HG03060 (cell line): ENCODE data around the gene POLN.
"Not testable (repeated sequence)": the region's sequence is repeated elsewhere in the genome, so short reads cannot be mapped to it uniquely, and the experiment has no call there.

Source experiments
- ATAC-seq: cut with Tn5 transposase; IDR thresholded peaks from one replicate; pipeline ENCODE4 v1.9.1; 2021; ENCODE audit warnings: low read depth, moderate number of reproducible peaks; ENCODE audit not compliant: unreplicated experiment

The POLN gene

DNA sequence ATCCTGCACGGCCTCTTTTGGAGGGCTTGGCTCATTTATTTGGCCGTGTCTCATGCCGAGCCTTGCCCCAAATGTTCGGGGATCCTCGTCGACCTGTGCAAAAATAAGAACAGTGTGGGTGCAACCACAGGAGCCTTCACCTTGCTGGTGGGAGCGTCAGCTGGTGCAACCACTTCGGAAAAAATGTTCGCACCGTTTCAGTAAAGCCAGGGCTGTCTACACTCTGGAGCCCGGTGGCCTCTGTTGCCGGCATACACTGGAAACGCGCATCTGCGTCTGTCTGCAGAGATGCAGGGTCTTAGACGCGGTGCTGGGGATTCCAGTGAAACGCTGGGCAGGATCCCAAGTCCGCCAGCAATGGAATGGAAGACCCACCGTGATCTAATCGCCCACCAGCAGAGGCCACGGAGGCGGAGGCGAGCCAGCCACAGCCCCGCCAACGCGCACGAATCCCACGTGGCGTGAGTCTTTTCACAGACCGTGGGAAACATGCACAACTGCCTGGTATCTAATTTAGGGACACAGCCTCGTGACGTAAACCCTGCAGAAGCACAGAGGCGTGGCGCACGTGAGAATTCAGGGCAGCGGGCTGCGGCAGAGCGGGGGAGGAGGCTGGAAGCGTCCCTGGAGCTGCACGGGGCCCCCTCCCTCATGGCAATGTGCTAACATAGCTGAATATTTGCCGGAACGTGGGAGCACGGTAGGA is 33.8 kb upstream of the POLN start:
- ATAC-seq, result no peak

DNA sequence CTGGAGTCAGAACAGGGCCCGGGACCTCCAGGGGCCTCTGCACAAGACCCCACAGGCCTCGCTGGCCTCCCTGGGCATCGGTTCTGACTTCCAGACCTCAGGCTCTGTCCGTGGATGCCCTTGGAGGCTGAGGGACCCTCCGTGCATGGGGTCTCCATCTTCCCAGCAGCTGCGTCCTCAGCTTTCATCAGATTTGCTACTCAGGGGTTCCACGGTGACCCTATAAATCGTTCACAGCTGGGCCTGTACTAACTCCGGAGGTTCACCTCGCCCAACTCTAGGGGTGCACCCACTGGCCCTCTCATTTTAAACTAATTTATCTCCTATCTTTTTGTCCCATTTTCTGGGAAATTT is 33.1 kb upstream of the POLN start:
- ATAC-seq, result not testable (repeated sequence)

DNA sequence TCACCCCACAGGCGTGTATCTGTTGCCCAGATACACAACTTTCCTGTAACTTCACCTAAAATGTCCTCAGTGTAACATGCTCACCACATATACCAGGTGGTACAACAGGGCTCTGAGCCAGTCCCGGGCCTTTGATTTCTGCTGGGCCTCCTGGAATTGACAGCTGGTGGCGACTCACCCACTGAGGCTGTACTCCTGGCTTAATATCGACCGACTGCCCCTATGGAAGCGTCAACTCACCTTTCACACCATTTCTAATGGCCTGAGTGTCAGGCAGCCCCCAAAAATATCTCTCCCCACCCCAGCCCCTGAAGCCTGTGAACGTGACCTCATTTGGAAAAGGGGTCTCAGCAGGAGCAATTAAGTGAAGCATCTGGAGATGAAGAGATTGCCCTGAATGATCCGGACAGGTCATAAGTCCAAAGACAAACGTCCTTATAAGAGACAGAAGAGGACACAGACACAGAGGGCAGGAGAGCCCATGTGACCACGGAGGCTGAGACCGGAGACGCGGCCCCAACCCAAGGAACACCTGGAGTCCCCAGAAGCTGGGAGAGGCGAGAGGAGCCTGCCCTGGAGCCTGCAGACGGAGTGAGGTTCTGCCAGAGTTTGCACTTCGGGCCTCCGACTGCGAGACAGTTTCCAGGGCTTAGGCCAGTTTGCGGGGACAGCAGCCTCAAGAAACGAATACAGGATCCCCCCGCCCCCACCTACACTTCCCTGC is 32.6 kb upstream of the POLN start:
- no peak for ATAC-seq

DNA sequence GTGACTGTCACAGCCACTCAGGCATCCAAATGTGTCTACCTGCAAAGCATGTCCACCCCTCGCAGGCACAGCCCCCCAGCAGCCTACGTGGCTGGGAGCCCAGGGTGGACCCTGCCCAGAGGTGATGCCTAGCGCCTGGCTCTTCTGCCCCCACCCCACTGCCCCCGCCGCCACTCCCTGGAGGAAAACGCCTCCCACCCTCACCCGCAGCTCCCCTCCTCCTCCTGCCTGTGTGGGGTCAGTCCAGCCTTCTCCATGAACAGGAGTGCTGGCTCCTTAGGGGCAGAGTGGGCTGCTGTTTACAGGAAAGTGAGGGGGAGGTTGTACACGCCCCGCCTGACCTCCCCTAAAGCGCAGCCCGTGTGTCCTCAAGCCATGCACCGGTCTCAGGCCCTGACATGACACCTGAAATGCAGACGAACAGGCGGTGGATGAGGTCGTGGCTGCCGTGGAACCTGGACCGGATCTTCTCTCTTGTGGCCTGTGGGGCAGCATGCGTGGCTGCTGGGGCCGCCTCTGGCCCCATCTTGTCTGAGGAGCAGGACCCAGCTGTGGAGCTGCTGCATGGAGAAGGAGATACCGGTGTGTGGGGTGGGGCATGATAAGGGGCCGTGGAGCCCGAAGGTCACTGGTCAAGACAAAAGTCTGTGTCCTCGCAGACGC is 31.9 kb upstream of the POLN start:
- ATAC-seq, result no peak

DNA sequence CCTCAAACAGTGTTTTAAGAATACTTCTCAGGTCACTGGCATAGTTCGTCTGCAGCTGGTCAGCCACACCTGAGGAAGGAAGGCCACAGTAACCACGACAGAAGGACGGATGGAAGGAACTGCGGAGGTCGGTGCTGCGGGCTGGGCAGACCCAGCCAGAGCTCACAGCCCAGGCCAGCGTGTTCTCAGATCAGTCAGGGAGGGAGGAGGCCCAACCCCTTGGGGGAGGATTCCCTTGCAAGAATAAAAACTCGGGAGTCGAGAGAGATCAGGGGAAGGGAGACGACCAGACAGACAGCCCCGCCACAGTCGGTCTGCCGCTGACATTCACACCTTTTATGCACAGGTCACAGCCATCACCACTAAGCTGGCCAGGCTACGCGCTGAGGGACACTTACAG is 31.3 kb upstream of the POLN start:
- ATAC-seq, result no peak

DNA sequence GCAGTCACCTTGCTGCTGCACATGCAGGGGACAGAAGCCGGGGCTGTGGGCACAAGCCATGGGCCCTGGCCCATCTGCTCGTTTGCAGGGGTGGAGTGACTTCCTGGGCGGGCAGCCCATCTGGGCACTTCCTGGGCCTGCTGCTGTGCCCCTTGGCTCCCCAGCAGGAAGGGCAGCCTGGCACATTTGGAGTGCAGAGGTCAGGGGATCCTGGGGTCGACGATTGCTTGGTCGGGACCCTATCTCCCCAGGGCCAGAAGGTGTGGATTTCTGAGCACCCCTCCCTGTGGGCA is 30.9 kb upstream of the POLN start:
- ATAC-seq, result no peak

DNA sequence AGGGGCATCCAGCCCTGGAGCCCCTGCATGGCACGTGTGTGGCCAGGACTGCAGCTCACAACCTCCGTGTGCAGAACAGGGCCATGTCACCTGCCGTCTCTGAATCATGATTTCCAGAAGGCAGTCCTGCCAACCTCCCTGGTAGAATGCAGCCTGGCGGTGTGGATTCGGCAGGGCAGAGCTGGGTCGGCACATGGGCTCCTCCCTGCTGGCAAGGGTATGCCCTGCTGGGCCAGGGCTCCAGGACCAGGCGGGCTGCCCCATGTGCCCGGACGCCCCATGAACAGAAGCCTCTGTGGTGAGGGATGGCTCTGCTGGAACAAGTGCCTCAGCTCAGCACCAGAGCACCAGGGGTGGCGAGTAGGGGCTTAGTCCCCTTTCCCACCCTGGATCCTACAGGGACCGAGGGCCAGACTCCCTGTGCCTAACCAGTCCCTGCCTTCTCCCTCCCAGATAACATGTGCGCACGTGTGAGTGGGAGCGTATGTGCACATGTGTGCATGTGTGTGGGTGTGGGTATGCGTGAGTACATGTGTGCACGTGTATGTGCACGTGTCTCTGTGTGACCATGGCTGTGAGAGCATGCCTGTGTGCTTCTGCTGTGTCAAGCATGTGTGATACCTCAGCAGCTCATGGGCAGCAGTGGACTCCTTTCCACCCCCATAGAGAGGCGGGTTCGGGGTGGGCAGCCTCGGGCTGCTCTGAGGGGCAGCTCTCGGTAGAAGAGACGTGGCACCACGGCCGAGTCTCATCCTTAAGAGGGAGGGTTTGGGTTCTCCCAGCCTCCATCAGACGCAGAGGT is 30.3 kb upstream of the POLN start:
- ATAC-seq, result no peak

DNA sequence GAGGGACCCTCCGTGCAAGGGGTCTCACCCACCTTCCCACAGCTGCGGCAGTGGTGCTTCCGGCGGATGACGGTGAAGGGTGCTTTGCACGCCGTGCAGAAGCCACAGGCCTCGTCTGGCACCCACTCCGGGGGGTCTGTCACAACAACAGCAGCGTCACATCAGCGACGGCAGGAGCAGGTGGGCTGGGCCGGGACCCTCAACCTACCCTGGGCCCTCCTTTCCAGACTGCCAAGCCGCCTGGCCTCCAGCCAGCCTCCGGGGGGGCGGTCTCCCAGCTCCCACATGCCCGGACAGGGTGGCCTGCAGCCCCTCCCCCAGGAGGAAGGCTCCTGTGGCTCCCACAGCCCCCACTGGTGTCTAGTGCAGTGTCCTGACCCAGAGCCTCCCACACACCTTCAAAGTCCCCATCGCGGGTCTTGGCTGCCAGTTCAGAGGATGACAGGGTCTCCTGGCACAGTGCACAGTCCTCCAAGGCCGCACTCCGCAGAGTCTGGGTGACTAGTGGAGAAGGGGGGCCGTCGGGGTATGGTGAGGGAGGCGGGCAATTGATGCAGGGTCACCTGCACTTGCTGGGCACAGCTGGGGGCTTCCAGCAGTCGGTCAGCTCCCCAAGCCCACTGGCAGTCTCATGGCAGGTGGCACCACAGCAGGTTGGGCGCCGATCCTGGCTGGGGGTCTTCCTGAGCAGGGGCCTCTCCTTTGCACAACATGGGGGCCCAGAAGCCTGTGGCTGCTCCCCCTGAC is 29.5 kb upstream of the POLN start:
- ATAC-seq, result no peak

DNA sequence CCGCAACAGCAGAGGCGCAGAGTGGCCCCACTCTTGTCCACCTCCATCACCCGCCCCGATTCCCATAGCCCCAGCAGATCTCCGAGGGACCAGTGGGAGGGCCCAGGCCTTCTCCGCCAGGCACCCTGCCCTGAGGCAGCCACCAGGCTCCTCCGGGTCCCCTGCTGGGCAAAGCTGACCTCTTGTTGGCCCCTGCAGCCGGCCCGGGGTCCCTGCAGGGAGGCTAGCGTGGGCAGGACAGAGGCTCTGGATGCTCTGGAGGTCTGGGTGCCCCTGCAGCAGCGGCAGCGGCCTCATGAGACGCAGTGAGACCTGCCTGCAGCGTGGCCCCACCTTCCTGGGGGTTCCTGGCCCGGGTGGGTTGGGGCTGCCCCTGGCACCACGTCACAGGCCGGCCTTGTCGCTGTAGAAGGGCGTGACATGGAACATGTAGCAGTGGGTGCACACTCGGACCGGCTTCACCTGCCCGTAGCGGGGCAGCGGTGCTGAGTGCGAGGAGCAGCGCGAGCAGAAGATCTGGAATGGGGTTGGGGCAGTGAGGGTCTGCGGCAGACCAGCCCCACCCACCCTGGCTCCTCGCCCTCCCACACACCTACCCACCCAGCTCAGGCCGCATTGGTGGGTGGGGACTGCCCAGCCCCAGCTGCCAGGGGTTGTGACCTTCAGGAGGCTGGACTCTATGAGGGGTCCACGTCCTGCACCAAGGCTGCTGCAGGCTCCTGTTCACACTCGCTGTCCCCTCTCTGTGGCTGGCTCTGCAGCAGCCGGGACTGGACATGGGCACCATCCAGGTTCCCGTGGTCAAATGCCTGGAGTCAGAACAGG is 28.6 kb upstream of the POLN start:
- ATAC-seq, result no peak

DNA sequence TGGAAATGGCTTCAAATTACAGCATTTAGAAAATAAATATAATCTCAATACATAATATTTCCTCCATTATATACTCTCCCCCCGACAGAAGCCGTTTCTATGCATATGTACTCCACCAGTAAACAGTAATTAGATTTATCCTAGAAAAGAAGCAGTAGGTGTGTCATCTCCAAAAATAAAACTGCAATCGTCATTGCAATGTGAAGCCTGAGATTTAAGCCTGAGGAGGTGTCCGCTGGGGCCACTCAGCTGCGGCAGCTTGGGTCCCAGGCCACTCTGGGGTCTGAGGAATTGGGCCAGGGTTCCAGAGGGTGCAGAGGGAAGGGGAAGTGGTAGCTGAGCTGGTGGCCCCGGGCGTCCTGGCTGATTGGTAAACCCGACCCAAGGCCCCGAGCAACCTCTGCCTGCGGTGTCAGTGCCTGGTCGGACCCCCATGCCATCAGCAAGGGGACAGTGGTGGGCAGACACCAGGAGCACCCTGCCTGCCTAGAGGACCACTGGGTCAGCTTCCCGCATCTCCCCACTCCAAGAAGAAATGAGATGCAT is 27.8 kb upstream of the POLN start:
- no peak for ATAC-seq

DNA sequence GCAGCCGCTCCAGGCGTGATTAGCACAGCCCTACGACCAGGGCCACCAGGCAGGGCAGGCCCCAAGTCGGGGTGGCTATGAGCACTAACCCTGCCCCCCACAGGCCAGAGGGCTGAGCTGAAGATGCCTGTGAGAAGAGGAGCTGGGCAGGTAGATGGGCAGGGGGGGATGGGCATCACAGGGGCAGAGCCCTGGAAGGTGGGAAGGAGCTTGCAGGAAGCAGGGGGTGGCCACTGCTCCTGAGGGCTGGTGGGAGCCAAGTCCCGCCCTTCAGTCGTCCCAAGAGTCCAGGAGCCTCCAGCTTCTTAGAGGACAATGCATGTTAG is 27.2 kb upstream of the POLN start:
- ATAC-seq, result no peak

DNA sequence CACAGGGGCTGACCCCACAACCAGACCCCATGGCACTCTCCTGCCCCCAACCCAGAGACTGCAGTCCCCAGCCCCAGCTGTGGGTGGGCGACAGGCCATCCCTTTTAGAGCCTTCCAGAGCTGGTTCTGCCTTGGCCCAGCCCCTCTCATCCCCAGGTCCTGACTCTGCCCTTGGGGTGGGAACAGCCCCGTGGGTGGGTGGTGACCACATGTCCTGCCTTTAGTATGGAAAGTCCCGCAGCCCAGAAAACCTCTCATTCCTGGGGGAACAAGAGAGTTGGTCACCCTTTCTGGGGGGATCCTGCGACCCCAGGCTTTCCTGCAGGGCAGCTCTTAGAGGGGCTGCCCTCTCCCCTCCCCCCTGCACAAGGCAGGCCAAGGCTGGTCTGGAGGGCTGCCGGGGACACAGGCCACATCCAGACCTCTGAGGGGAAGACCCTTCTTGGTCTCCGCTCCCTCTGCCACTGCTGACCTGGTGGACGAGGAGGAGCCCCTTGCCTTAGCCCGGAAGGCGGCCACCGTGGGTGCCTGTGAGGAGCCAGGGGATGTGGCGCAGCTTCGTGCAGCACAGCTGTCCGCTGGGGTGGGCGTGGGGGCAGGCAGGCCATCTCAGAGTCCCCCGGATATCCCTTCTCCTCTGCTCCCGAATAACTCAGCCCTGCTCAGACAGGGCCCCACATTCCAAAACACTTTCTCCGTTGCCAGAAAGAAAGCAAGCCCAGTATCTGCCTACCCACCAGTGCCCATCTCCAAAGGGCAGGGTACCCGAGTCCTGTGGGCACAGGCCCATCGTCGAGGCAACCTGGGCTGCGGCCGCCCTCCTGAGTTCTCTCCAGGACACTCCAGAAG is 26.7 kb upstream of the POLN start:
- no peak for ATAC-seq

DNA sequence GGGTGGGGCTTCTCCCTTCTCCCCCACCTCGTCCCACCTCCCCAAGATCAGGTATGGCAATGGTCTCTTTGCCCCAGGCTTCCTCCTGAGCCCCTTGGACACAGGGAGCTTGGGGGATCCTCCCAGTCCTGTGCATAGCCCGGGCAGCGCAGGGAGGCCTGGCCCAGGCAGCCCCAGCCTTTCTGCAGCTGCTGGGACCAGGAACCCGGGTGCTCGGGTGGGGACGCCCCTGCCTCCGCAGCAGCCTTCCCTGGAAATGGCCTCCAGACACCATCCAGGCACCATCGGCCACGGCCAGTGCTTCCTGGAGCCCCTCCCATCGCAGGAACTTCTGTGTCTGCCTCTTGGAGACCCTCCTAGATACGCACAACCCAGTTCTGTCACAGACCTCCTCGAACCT is 25.9 kb upstream of the POLN start:
- ATAC-seq, result no peak

DNA sequence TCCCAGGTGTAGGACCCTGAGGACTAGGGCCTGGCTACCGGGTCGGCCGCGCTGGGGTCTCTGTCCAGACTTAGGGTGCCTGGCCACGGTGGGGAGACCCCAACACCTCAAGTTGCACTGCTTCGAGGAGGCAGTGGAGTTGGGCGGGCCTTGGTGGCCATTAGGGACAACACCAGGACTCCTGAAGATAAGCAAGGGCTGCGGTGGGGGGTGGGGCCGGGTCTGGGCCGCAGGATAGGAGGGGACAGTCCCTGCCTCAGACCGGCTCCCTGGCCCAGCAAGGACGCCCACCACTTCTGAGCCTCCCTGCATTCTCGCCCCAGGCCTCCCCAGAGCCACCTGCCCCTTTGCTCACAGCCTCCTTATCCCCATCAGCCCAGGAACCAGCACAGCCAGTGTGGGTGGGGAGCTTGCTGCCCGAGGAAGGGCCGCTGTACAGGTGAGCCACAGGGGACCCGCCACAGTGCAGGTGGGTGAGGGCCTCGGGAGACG is 25.4 kb upstream of the POLN start:
- ATAC-seq, result no peak

DNA sequence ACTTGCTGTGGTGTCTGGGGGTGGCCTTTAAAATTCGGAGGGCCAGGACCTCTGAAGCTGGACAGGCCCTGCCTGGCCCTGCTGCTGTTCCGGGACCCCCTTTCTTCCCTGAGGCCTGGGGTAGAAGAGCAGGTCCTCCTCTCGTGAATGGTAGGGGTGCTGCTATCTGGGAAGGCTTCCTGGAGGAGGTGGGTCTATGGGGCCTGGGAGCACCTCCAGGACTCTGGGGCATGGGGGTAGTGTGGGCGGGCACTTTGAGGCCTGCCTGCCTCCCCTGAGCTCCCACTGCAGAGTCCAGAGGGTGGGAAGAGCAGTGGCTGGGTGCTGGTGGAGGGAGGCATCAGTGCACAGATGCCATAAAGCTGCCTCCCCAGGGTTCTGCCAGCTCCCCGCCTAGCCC is 24.9 kb upstream of the POLN start:
- no peak for ATAC-seq

DNA sequence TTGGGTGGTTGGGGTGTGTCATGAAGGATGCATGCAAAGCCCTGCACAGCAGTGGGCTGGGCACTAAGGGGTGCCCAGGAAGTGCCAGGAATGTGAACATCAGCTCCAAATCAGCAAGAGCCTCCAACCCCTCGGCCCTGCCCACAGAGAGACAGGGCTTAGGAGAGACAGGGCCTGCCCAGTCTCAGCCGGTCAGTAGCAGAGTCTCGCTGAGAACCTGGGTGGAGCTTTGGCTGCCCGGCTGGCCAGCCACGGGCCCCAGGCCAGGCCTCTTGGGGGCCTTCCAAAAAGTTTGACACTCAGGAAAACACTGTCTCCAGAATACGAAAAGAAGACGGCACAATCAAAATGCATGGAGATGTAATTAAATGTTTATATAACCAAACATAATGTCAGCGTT is 24.3 kb upstream of the POLN start:
- ATAC-seq, result no peak

DNA sequence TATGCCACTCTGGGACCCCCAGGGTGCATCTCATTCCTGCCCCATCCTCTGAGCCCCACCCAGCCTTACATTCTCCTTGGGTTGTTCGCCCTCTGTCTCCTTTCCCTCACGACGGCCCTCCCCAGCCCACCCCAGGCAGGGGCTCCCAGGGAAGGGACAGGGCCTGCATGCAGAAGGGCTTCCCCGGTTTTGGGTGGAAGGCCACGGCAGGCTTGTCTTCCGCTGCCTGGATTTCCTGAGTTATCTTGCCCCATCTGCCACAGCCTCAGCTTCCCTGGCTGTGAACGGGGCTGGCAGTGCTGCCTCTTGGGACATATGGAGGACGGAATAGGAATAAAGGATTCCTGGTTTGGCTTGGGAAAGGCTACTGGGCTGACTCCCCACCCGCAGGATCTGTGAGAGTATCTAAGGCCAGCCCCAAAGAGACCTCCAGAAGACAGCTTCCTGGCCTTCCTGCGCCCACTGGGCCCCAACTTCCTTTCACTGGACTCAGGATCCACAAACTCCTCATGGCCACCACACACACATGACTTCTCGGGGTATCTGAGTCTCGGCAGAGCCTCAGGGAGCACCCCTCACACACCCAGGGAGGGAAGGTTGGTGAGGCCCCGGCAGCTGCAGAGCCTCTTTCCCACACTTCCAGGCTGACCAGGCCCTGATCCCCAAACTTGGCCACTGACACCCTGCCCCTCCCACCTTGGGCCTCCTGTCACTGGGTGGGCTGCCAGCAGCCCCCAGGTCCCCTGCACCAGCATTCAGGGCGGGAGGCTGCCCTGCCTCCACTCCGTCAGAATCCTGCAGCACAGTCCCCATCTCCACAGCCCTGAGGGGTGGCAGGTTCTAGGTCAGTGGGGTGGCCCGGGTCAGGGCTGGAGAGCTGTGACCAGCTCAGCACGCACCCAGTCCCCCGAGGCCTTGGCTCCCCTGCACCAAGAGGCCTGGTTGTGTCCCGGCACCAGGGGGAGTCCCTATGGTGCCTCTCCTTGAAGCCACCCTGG is 23.5 kb upstream of the POLN start:
- no peak for ATAC-seq
